GM12878 (cell line): Measurements from ENCODE around the gene QPCT. TPM values are rescaled to one million over a fixed set of nuclear protein-coding genes. Genes with fewer than 3 reads are reported as not detected.
A peak's percentile ranks its signal among the peaks of the same experiment; 100 is the strongest.

Experiments used
- ATAC-seq: fragments of 200-7000 bp; cut with Tn5 transposase; 3 replicates; pipeline ENCODE4 v1.9.1; 2020; ENCODE audit warnings: mild to moderate bottlenecking, moderate library complexity
- BruUV-seq: library from RNA; stranded (reverse); fragments of 400-500 nt; replicated peaks from 2 replicates; lab custom pipeline; 2021; lab: Mats Ljungman, UMichigan
- CTCF ChIA-PET: fragments of 300-600 bp; sonication (Branson Sonifier 250); formaldehyde crosslinking; extraction: SDS; loops from one replicate; lab custom pipeline; 2021; ENCODE audit warnings: inconsistent platforms; lab: Yijun Ruan, JAX
- POLR2A ChIA-PET: fragments of 350-600 bp; formaldehyde crosslinking; extraction: SDS; loops from one replicate; lab custom pipeline; 2021; ENCODE audit warnings: inconsistent platforms; lab: Charles Lee
- RAD21 ChIA-PET: fragments of 300-600 bp; sonication (Branson Sonifier 250); formaldehyde crosslinking; loops from one replicate; lab custom pipeline; 2023; ENCODE audit warnings: antibody characterized with exemption; ENCODE audit not compliant: unreplicated experiment; lab: Charles Lee
- SMC1A ChIA-PET: fragments of 300-600 bp; sonication (Branson Sonifier 250); formaldehyde crosslinking; loops from one replicate; lab custom pipeline; 2023; ENCODE audit not compliant: unreplicated experiment, uncharacterized antibody; lab: Charles Lee
- DNase-seq: peaks from one replicate; pipeline ENCODE4 v3.0.0-alpha.2; 2011; ENCODE audit warnings: low read depth, low spot score
- FAIRE-seq: peaks from 3 replicates; lab custom pipeline; 2011; peaks lifted over from hg19 to GRCh38; lab: Jason Lieb, UNC
- H2AFZ ChIP-seq: 2 replicates; pipeline ENCODE4 v1.6.0; 2011; ENCODE audit warnings: low read depth, low read length, control low read depth; ENCODE audit not compliant: control insufficient read depth
- H3K27ac ChIP-seq: 2 replicates; pipeline ENCODE4 v1.5.1; 2011; ENCODE audit warnings: control low read depth; ENCODE audit not compliant: control insufficient read depth, insufficient read depth
- H3K27me3 ChIP-seq, 2 experiments: replicated peaks in 1 of 2; 2 replicates each; pipeline versions ENCODE4 v1.6.0 to v1.6.1; 2011; ENCODE audit warnings: low read length in 1 of 2; ENCODE audit not compliant: control insufficient read depth in 2 of 2, insufficient read depth in 2 of 2
- H3K36me3 ChIP-seq, 2 experiments: 2 replicates each; pipeline ENCODE4 v1.5.1; 2011; ENCODE audit warnings: low read length in 1 of 2; ENCODE audit not compliant: control insufficient read depth in 2 of 2, insufficient read depth in 2 of 2
- H3K4me1 ChIP-seq: 2 replicates; pipeline ENCODE4 v1.6.1; 2011; ENCODE audit warnings: mild to moderate bottlenecking, low read length, moderate library complexity, mixed read lengths; ENCODE audit not compliant: control insufficient read depth, insufficient read depth
- H3K4me2 ChIP-seq: 2 replicates; pipeline ENCODE4 v1.6.0; 2011; ENCODE audit warnings: control low read depth; ENCODE audit not compliant: control insufficient read depth, insufficient read depth
- H3K4me3 ChIP-seq: fragments of 200-600 bp; sonication (generic); 2 replicates; pipeline ENCODE4 v1.5.1; 2016
- H3K79me2 ChIP-seq: 2 replicates; pipeline ENCODE4 v1.6.0; 2011; ENCODE audit warnings: low read length; ENCODE audit not compliant: control insufficient read depth, insufficient read depth
- H3K9ac ChIP-seq: 2 replicates; pipeline ENCODE4 v1.8.0; 2011; ENCODE audit warnings: low read length, control low read depth, mixed read lengths; ENCODE audit not compliant: control insufficient read depth, insufficient read depth
- H3K9me3 ChIP-seq: replicated peaks from 3 replicates; pipeline ENCODE4 v1.5.1; 2011; ENCODE audit warnings: mild to moderate bottlenecking, low read length; ENCODE audit not compliant: control insufficient read depth, insufficient read depth
- H4K20me1 ChIP-seq: 2 replicates; pipeline ENCODE4 v1.6.0; 2011; ENCODE audit not compliant: control insufficient read depth, insufficient read depth
- BACH1 ChIP-seq: fragments of 450-650 bp; IDR thresholded peaks from 2 replicates; pipeline ENCODE4 v1.6.1; 2017; ENCODE audit warnings: mild to moderate bottlenecking, borderline replicate concordance
- BHLHE40 ChIP-seq, 2 experiments: fragments of 450-650 bp in 1 of 2; IDR thresholded peaks; 2 replicates each; pipeline ENCODE4 v1.6.1; 2011 to 2017; ENCODE audit warnings: low read depth in 2 of 2, borderline replicate concordance in 1 of 2, improper control_type of control experiment in 1 of 2, low read length in 1 of 2, mild to moderate bottlenecking in 1 of 2
- CBX5 ChIP-seq: sonication (generic); IDR thresholded peaks from 2 replicates; pipeline ENCODE4 v1.6.1; 2016; ENCODE audit warnings: low read depth, moderate library complexity, mild to moderate bottlenecking, inconsistent platforms
- DPF2 ChIP-seq: fragments of 450-650 bp; IDR thresholded peaks from 2 replicates; pipeline ENCODE4 v1.6.1; 2017; ENCODE audit warnings: mild to moderate bottlenecking
- ETV6 ChIP-seq, 2 experiments: fragments of 450-650 bp in 1 of 2; IDR thresholded peaks in 1 of 2; conservative IDR thresholded peaks in 1 of 2; 2 replicates each; pipeline ENCODE4 v1.6.1; 2014; ENCODE audit warnings: antibody characterized with exemption in 1 of 2, borderline replicate concordance in 1 of 2, low read depth in 1 of 2, mild to moderate bottlenecking in 1 of 2, moderate library complexity in 1 of 2
- GATAD2B ChIP-seq: fragments of 450-650 bp; conservative IDR thresholded peaks from 2 replicates; pipeline ENCODE4 v1.6.1; 2017; ENCODE audit warnings: low read depth, mild to moderate bottlenecking, moderate library complexity
- IKZF2 ChIP-seq, 2 experiments: fragments of 450-650 bp; IDR thresholded peaks; 2 replicates each; pipeline ENCODE4 v1.6.1; 2017; ENCODE audit warnings: mild to moderate bottlenecking in 2 of 2, moderate library complexity in 2 of 2
- IRF4 ChIP-seq: IDR thresholded peaks from 2 replicates; pipeline ENCODE4 v1.6.1; 2011; ENCODE audit warnings: low read depth, low read length
- MAX ChIP-seq: IDR thresholded peaks from 2 replicates; pipeline ENCODE4 v1.6.1; 2012; ENCODE audit warnings: low read depth, low read length, improper control_type of control experiment
- MXI1 ChIP-seq: fragments of 150-350 bp; IDR thresholded peaks from 2 replicates; pipeline ENCODE4 v1.6.1; 2011; ENCODE audit warnings: low read depth, mild to moderate bottlenecking, inconsistent platforms, low read length, improper control_type of control experiment
- NBN ChIP-seq: fragments of 450-650 bp; IDR thresholded peaks from 2 replicates; pipeline ENCODE4 v1.6.1; 2016
- NFIC ChIP-seq: IDR thresholded peaks from 2 replicates; pipeline ENCODE4 v1.6.1; 2012; ENCODE audit warnings: low read depth, mild to moderate bottlenecking, inconsistent platforms, low read length, moderate library complexity
- NR2F1 ChIP-seq: fragments of 450-650 bp; conservative IDR thresholded peaks from 2 replicates; pipeline ENCODE4 v1.6.1; 2017; ENCODE audit warnings: mild to moderate bottlenecking
- RAD51 ChIP-seq: fragments of 450-650 bp; IDR thresholded peaks from 2 replicates; pipeline ENCODE4 v1.6.1; 2016; ENCODE audit warnings: moderate library complexity, mild to moderate bottlenecking, inconsistent platforms
- SPI1 ChIP-seq: IDR thresholded peaks from 2 replicates; pipeline ENCODE4 v1.6.1; 2011; ENCODE audit warnings: low read depth, mild to moderate bottlenecking, low read length, moderate library complexity, borderline replicate concordance; ENCODE audit not compliant: insufficient read depth
- TCF7 ChIP-seq: IDR thresholded peaks from 2 replicates; pipeline ENCODE4 v1.6.1; 2014; ENCODE audit warnings: antibody characterized with exemption, borderline replicate concordance
- USF2 ChIP-seq: IDR thresholded peaks from 2 replicates; pipeline ENCODE4 v1.6.1; 2011; ENCODE audit warnings: low read depth, low read length, improper control_type of control experiment, borderline replicate concordance
- ZBED1 ChIP-seq: IDR thresholded peaks from 2 replicates; pipeline ENCODE4 v1.6.1; 2016; ENCODE audit warnings: borderline replicate concordance
- ZNF207 ChIP-seq: fragments of 450-650 bp; IDR thresholded peaks from 2 replicates; pipeline ENCODE4 v1.6.1; 2014; ENCODE audit warnings: antibody characterized with exemption, mild to moderate bottlenecking, borderline replicate concordance
- ZNF217 ChIP-seq: fragments of 450-650 bp; IDR thresholded peaks from 2 replicates; pipeline ENCODE4 v1.6.1; 2017; ENCODE audit warnings: antibody characterized with exemption, mild to moderate bottlenecking
- ZNF24 ChIP-seq: fragments of 450-650 bp; IDR thresholded peaks from 2 replicates; pipeline ENCODE4 v1.6.1; 2017; ENCODE audit warnings: antibody characterized with exemption, mild to moderate bottlenecking
- ZZZ3 ChIP-seq: IDR thresholded peaks from 2 replicates; pipeline ENCODE4 v1.6.1; 2011; ENCODE audit warnings: low read depth; ENCODE audit not compliant: control insufficient read depth, insufficient read length
- WGBS: methylation state at CpG from one replicate; pipeline ENCODE4 v1.1.6; 2016; ENCODE audit warnings: low lambda C conversion rate; ENCODE audit not compliant: insufficient replicate concordance, insufficient coverage; ENCODE audit errors: missing lambda C conversion rate; 5-methylcytosine and 5-hydroxymethylcytosine counted together
- in situ Hi-C: fragments of 300-500 bp; cut with MboI; formaldehyde crosslinking; loops from 9 replicates; pipeline ENCODE4 v1.14.3; 2018; ENCODE audit warnings: mixed read lengths
- intact Hi-C: fragments of 100-400 bp; cut with micrococcal nuclease; formaldehyde crosslinking; loops from one replicate; pipeline ENCODE4 v1.14.2; 2022; ENCODE audit not compliant: unreplicated experiment
- polyA plus RNA-seq, 11 experiments: library from polyadenylated mRNA; depleted of rRNA in 4 of 11; unstranded in 6 of 11; stranded (reverse) in 5 of 11; fragments of >200 nt; fragmentation: Nextera tagmentation in 4 of 11; fragmentation: Illumina TruSeq in 1 of 11; extraction: Ambion mirVana in 4 of 11; extraction: Trizol in 1 of 11; gene quantifications; 1 replicate in 1 of 11; 2 replicates in 10 of 11; pipeline versions ENCODE4 v1.2.1 to v1.2.3, GENCODE V29; 2011 to 2016; ENCODE audit warnings: inconsistent platforms in 2 of 11, missing spikeins in 2 of 11, low read depth in 1 of 11
- total RNA-seq, 4 experiments: library from RNA; depleted of rRNA in 3 of 4; stranded (reverse); fragments of >200 nt in 3 of 4; fragmentation: Illumina TruSeq in 1 of 4; extraction: Trizol in 1 of 4; gene quantifications; 2 replicates each; pipeline versions ENCODE4 v1.2.1 to v1.2.3, GENCODE V29; 2013 to 2021

Gene QPCT
- total and polyA plus RNA-seq, 10 of the 15 experiments (the other 5 are each of a cell fraction or from before 2014, with no cell fraction given), result 0.14 to 0.86 (median 0.18) TPM; not detected in 1

- Histone ChIP-seq H3K4me2 (peak overlapping the region; percentile 93), H3K27ac (peak overlapping the region; percentile 43; the same call in 1 of the 2 replicates), H3K27me3 (peaks cover 0 to 14% of the 10 kb centered on the region in 2 experiments; a peak in 1 of 4 replicates), H2AFZ (no peak overlapping the region), H4K20me1 (no peaks in the 10 kb centered on the region), H3K4me1 (peaks cover 24% of the 10 kb centered on the region), H3K4me3 (peak overlapping the region; percentile 41; the same call in 1 of the 2 replicates), H3K9me3 (no peaks in the 10 kb centered on the region; the same call in 2 of the 3 replicates), H3K79me2 (no peaks in the 10 kb centered on the region), H3K9ac (no peak overlapping the region), H3K36me3 (no peaks in the 10 kb centered on the region)
- ATAC-seq (peak; percentile 96), DNase-seq (peak; percentile 78), FAIRE-seq (peak; percentile 94)
- no TSS peak for BruUV-seq
- POLR2A ChIA-PET, result interaction anchor here (1.7 to 3.1 kb wide), 2 partner anchors 9 to 14 kb away, joined by 5 to 22 read pairs; no protein-coding TSS in a partner anchor
- SMC1A ChIA-PET, result interaction anchor here (0.8 to 6.8 kb wide), 22 partner anchors 9 to 552 kb away, joined by 3 to 53 read pairs (median 4); no protein-coding TSS in a partner anchor
- in situ Hi-C loops, result no loop called here
- intact Hi-C loops, result loop anchor here (1.0 to 5.0 kb wide), 2 partner anchors 14 to 54 kb away; partner anchors contain the start of gene PRKD3
- under 1% methylated on average over 9 of the region's 9 CpGs for WGBS
- CTCF ChIA-PET, result interaction anchor here (0.9 to 7.3 kb wide), 16 partner anchors 10 to 515 kb away, joined by 3 to 53 read pairs (median 4); no protein-coding TSS in a partner anchor
- RAD21 ChIA-PET, result interaction anchor here (0.6 to 4.3 kb wide), 12 partner anchors 9 to 558 kb away, joined by 3 to 39 read pairs (median 6); no protein-coding TSS in a partner anchor
- TF ChIP-seq NBN (peak; percentile 87; the same call in 1 of the 2 replicates), TCF7 (peak; percentile 99), IRF4 (peak; percentile 90), USF2 (no peak), GATAD2B (peak; percentile 39), IKZF2 (IDR thresholded peaks at IDR 0.05) (peak; percentile 88 to 93; a peak in 3 of 4 replicates), NFIC (peak; percentile 97), ZZZ3 (no peak), ZNF207 (0 out of 2 replicates have a peak, but pooled peaks have one; percentile 25), NR2F1 (peak; percentile 96), ZNF217 (peak; percentile 96; the same call in 1 of the 2 replicates), ZBED1 (peak; percentile 90), BACH1 (peak; percentile 80; the same call in 1 of the 2 replicates), RAD51 (peak; percentile 22; the same call in 1 of the 2 replicates), ETV6 (conservative IDR thresholded peaks at IDR 0.05 in 1 of 2, IDR thresholded peaks at IDR 0.05 in 1 of 2; ENCODE audit: borderline replicate concordance in 1 of 2, low read depth in 1 of 2) (peak in 1 of 2 experiments; percentile 92; a peak in 2 of 4 replicates), ZNF24 (peak; percentile 80), MXI1 (0 out of 2 replicates have a peak, but pooled peaks have one; percentile 55), CBX5 (peak; percentile 79; the same call in 1 of the 2 replicates), MAX (0 out of 2 replicates have a peak, but pooled peaks have one; percentile 11), DPF2 (peak; percentile 91), BHLHE40 (IDR thresholded peaks at IDR 0.05; ENCODE audit: borderline replicate concordance in 1 of 2, low read depth in 2 of 2, low read length in 1 of 2) (peak; percentile 52 to 71; a peak in 3 of 4 replicates), SPI1 (peak; percentile 28; the same call in 1 of the 2 replicates)
These were observed 32.2 kb downstream of the QPCT start for GRCh38 chr2:37376421-37377186.
